H9 (cell line): ENCODE results near the gene MTARC1. TPM values are rescaled to one million over a fixed set of nuclear protein-coding genes. Genes with fewer than 3 reads are reported as not detected.
A peak's percentile ranks its signal among the peaks of the same experiment; 100 is the strongest.

Source experiments
- DNase-seq: peaks from one replicate; pipeline ENCODE4 v3.0.0-alpha.2; 2017
- H2AFZ ChIP-seq: one replicate; pipeline ENCODE4 v1.6.1; 2013; ENCODE audit warnings: mild to moderate bottlenecking, low read length, control low read depth, moderate library complexity
- H2AK5ac ChIP-seq: 2 replicates; pipeline ENCODE4 v1.6.1; 2013; ENCODE audit warnings: low read length, control low read depth, mixed read lengths; ENCODE audit not compliant: insufficient read length
- H2BK120ac ChIP-seq: one replicate; pipeline ENCODE4 v1.6.1; 2013; ENCODE audit warnings: low read depth, mild to moderate bottlenecking, low read length, control low read depth, inconsistent platforms; ENCODE audit not compliant: poor library complexity, severe bottlenecking
- H2BK12ac ChIP-seq: 2 replicates; pipeline ENCODE4 v1.6.1; 2013; ENCODE audit warnings: low read length, control low read depth, mixed read lengths, low read depth; ENCODE audit not compliant: insufficient read length
- H2BK15ac ChIP-seq: 2 replicates; pipeline ENCODE4 v1.6.1; 2013; ENCODE audit warnings: low read depth, low read length, control low read depth
- H2BK20ac ChIP-seq: one replicate; pipeline ENCODE4 v1.6.1; 2013; ENCODE audit warnings: low read depth, mild to moderate bottlenecking, low read length, control low read depth, inconsistent platforms; ENCODE audit not compliant: poor library complexity, severe bottlenecking
- H2BK5ac ChIP-seq: 2 replicates; pipeline ENCODE4 v1.6.1; 2013; ENCODE audit warnings: low read length, control low read depth, mixed read lengths; ENCODE audit not compliant: insufficient read length
- H3K14ac ChIP-seq: 2 replicates; pipeline ENCODE4 v1.6.1; 2013; ENCODE audit warnings: low read length, control low read depth; ENCODE audit not compliant: insufficient read depth
- H3K18ac ChIP-seq: 2 replicates; pipeline ENCODE4 v1.6.1; 2013; ENCODE audit warnings: low read depth, mild to moderate bottlenecking, mixed read lengths, low read length, control low read depth; ENCODE audit not compliant: insufficient read length
- H3K23ac ChIP-seq: 2 replicates; pipeline ENCODE4 v1.6.1; 2013; ENCODE audit warnings: low read length, control low read depth, mixed read lengths, low read depth; ENCODE audit not compliant: insufficient read length
- H3K23me2 ChIP-seq: 2 replicates; pipeline ENCODE4 v1.6.1; 2013; ENCODE audit warnings: low read depth, mild to moderate bottlenecking, mixed read lengths, low read length, control low read depth; ENCODE audit not compliant: insufficient read length, poor library complexity, severe bottlenecking
- H3K27ac ChIP-seq: 2 replicates; pipeline ENCODE4 v1.5.1; 2013; ENCODE audit warnings: low read length, control low read depth, mixed read lengths, low read depth; ENCODE audit not compliant: insufficient read length
- H3K27me3 ChIP-seq: 2 replicates; pipeline ENCODE4 v1.6.1; 2013; ENCODE audit warnings: low read length, control low read depth, inconsistent platforms; ENCODE audit not compliant: insufficient read depth
- H3K4ac ChIP-seq: 2 replicates; pipeline ENCODE4 v1.6.1; 2013; ENCODE audit warnings: low read depth, mild to moderate bottlenecking, control low read depth, inconsistent platforms, low read length, moderate library complexity
- H3K4me1 ChIP-seq: 2 replicates; pipeline ENCODE4 v1.6.1; 2013; ENCODE audit warnings: low read length, control low read depth, inconsistent platforms; ENCODE audit not compliant: insufficient read depth
- H3K4me2 ChIP-seq: 2 replicates; pipeline ENCODE4 v1.6.1; 2013; ENCODE audit warnings: low read length, control low read depth, mixed read lengths; ENCODE audit not compliant: insufficient read length, insufficient read depth
- H3K56ac ChIP-seq: 2 replicates; pipeline ENCODE4 v1.6.1; 2013; ENCODE audit warnings: low read depth, mild to moderate bottlenecking, mixed read lengths, low read length, control low read depth; ENCODE audit not compliant: insufficient read length
- H3K79me1 ChIP-seq: 2 replicates; pipeline ENCODE4 v1.6.1; 2013; ENCODE audit warnings: low read depth, mild to moderate bottlenecking, moderate library complexity, low read length, control low read depth, inconsistent platforms; ENCODE audit not compliant: insufficient read depth, poor library complexity, severe bottlenecking
- H3K79me2 ChIP-seq: 2 replicates; pipeline ENCODE4 v1.6.1; 2013; ENCODE audit warnings: low read length, control low read depth, inconsistent platforms; ENCODE audit not compliant: insufficient read depth
- H3K9ac ChIP-seq: 2 replicates; pipeline ENCODE4 v1.6.1; 2013; ENCODE audit warnings: low read length, control low read depth, mixed read lengths; ENCODE audit not compliant: insufficient read length; ENCODE audit errors: extremely low read depth
- H3K9me3 ChIP-seq: one replicate; pipeline ENCODE4 v1.6.1; 2013; ENCODE audit warnings: low read depth, low read length, inconsistent platforms; ENCODE audit not compliant: control insufficient read depth
- H3T11ph ChIP-seq: one replicate; pipeline ENCODE4 v1.6.1; 2013; ENCODE audit warnings: mild to moderate bottlenecking, low read length, control low read depth, inconsistent platforms
- H4K20me1 ChIP-seq: one replicate; pipeline ENCODE4 v1.6.1; 2013; ENCODE audit not compliant: control insufficient read depth, insufficient read length, insufficient read depth
- H4K5ac ChIP-seq: 2 replicates; pipeline ENCODE4 v1.6.1; 2013; ENCODE audit warnings: low read depth, mild to moderate bottlenecking, mixed read lengths, low read length, control low read depth; ENCODE audit not compliant: insufficient read length
- H4K8ac ChIP-seq: replicated peaks from 2 replicates; pipeline ENCODE4 v1.6.1; 2013; ENCODE audit warnings: low read length, control low read depth, mixed read lengths, low read depth; ENCODE audit not compliant: insufficient read length
- H4K91ac ChIP-seq: 2 replicates; pipeline ENCODE4 v1.6.1; 2013; ENCODE audit warnings: low read depth, mild to moderate bottlenecking, moderate library complexity, mixed read lengths, low read length, control low read depth; ENCODE audit not compliant: insufficient read length
- H3K27ac Mint-ChIP-seq, 3 experiments: 2 replicates in 2 of 3; 3 replicates in 1 of 3; pipeline ENCODE4 v1.8.0; 2020 to 2021; ENCODE audit warnings: mixed read lengths in 3 of 3, mild to moderate bottlenecking in 1 of 3, moderate library complexity in 1 of 3
- H3K27me3 Mint-ChIP-seq: 2 replicates; pipeline ENCODE4 v1.8.0; 2021; ENCODE audit warnings: low read depth, mild to moderate bottlenecking, moderate library complexity, mixed read lengths
- H3K36me3 Mint-ChIP-seq, 3 experiments: 2 replicates in 2 of 3; 3 replicates in 1 of 3; pipeline ENCODE4 v1.8.0; 2020 to 2021; ENCODE audit warnings: low read depth in 3 of 3, mixed read lengths in 3 of 3; ENCODE audit not compliant: insufficient read depth in 1 of 3
- H3K4me1 Mint-ChIP-seq, 2 experiments: 2 replicates each; pipeline ENCODE4 v1.8.0; 2020; ENCODE audit warnings: mixed read lengths in 2 of 2
- H3K4me3 Mint-ChIP-seq, 2 experiments: 2 replicates in 1 of 2; 3 replicates in 1 of 2; pipeline ENCODE4 v1.8.0; 2020 to 2021; ENCODE audit warnings: mild to moderate bottlenecking in 2 of 2, mixed read lengths in 2 of 2, moderate library complexity in 1 of 2
- H3K9me3 Mint-ChIP-seq, 2 experiments: 2 replicates in 1 of 2; 3 replicates in 1 of 2; pipeline ENCODE4 v1.8.0; 2020; ENCODE audit warnings: mild to moderate bottlenecking in 2 of 2, mixed read lengths in 2 of 2, moderate library complexity in 1 of 2
- CTCF ChIP-seq: fragments of 200-600 bp; sonication (generic); conservative IDR thresholded peaks from 3 replicates; pipeline ENCODE4 v1.8.0; 2021; ENCODE audit warnings: antibody characterized with exemption, mild to moderate bottlenecking
- WGBS: extraction: QIAGEN DNeasy Blood & Tissue Kit; methylation state at CpG from one replicate; pipeline ENCODE4 v1.1.7; 2013; ENCODE audit warnings: missing lambda C conversion rate, low lambda C conversion rate, mixed read lengths; ENCODE audit not compliant: insufficient read length; ENCODE audit errors: extremely low coverage; 5-methylcytosine and 5-hydroxymethylcytosine counted together
- total RNA-seq: library from RNA; stranded (reverse); gene quantifications from 2 replicates; pipeline ENCODE4 v1.2.1, GENCODE V29; 2021

The MTARC1 gene
- total RNA-seq, 1 experiment from 2014 or later: 33.7 TPM

DNA sequence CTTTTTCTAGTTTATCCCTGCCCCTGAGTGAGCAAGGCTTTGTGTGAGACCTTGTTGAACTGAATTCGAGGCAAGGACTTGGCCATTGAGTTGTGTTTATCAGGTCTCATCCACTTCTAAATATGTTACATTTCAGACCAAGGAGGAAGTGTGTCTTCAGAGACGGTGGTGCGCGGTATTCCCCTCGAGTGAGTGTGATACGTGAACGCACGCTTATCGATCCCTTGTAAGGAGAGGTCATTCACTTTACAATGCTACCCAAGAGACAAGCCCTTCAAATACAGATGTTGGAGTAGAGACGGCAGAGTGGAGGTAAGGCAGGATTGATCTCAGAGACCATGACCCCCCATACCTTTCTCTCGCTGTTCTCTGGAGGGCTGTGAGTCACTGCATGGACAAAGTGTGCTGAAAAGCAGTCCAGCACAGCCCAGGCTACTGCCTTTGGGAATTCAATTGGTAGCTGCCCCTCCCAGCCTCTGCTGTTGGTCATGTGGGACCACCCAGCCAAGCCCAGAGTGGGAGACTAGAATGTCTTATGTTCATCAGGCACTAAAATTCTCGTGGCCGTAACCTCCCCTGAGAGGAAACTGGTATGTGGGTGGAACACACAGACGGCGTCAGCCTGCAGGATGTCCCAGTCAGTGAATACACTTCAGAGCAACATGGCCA, 16.3 kb upstream of the MTARC1 start:
- Histone ChIP-seq H3K4me2 (no peak overlapping the region), H2BK5ac (no peak overlapping the region), H3K56ac (no peak overlapping the region), H4K91ac (no peak overlapping the region), H3K4ac (no peak overlapping the region), H2BK12ac (no peak overlapping the region), H2AK5ac (no peak overlapping the region), H3K18ac (no peak overlapping the region), H3T11ph (no peak overlapping the region), H4K5ac (no peak overlapping the region), H3K9me3 (no peaks in the 10 kb centered on the region), H2BK20ac (no peak overlapping the region), H3K79me1 (no peaks in the 10 kb centered on the region), H3K4me1 (no peaks in the 10 kb centered on the region), H3K23ac (no peak overlapping the region), H2AFZ (no peak overlapping the region), H2BK120ac (no peak overlapping the region), H3K23me2 (no peaks in the 10 kb centered on the region), H4K8ac (no peak overlapping the region), H3K9ac (no peak overlapping the region), H4K20me1 (no peaks in the 10 kb centered on the region), H3K27me3 (no peaks in the 10 kb centered on the region), H3K79me2 (no peaks in the 10 kb centered on the region), H2BK15ac (no peak overlapping the region), H3K27ac (no peak overlapping the region), H3K14ac (no peak overlapping the region)
- no peak for TF ChIP-seq CTCF
- H3K27me3 Mint-ChIP-seq: no peaks in the 10 kb centered on the region
- H3K27ac Mint-ChIP-seq: peak overlapping the region in 1 of 3 experiments; percentile 41; a peak in 3 of 7 replicates
- H3K4me1 Mint-ChIP-seq: peaks cover 8% of the 10 kb centered on the region in 2 experiments; a peak in 3 of 4 replicates
- no CpG with 5 or more reads among the region's 15 CpGs for WGBS
- H3K36me3 Mint-ChIP-seq: peaks cover 0 to 5% (median 3%) of the 10 kb centered on the region in 3 experiments; a peak in 3 of 7 replicates
- H3K9me3 Mint-ChIP-seq: no peaks in the 10 kb centered on the region
- DNase-seq: no peak
- H3K4me3 Mint-ChIP-seq: no peak overlapping the region
